ENCODE results near the gene CACNB1. TPM values are rescaled to one million over a fixed set of nuclear protein-coding genes. Genes with fewer than 3 reads are reported as not detected.

Gene CACNB1
- total and polyA plus RNA-seq, 2 of the 13 experiments (the other 11 are each of a cell fraction or from before 2014, with no cell fraction given): 0.75 to 1.5 TPM

DNA sequence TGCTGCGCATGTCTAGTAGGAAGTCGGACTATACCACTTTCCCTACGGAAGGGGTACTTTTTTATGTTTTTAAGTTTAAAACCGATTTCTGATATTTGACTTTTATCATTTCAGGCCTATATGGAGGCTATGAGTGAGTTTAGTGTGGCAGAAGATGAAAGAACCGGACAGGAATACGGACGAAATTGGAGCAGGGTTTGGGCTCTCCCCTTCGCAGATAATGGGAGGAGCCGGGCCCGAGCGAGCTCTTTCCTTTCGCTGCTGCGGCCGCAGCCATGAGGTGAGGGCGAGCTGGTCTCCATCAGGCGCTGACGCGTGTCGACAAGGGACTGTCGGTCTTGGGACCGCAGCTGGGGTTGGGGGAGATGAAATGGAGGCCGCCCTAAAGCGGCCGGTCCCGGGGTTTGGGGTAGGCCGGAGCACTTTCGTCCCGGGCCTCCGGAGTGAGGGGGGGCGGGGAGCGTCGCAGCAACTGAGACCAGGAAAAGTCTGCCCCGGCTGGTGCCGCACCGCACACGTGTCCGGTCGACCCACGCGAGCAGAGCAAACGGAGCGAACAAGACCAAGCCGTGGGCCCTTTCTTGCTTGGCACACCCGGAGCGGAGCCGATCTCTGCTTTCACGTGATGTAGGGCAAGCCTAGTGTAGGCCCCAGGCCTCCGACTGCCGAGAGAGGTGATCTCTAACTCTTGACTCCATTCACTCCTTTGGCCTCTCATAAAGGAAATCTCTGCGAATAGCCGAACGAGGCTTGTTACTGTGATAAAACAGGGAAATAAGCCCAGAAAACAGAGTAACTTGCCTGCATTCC is 2.8 kb upstream of the CACNB1 start, which contains the start of gene RPL19 (continued):
- TF ChIP-seq ZBTB1 (CRISPR knock-in tag; IDR thresholded peaks at IDR 0.05; ENCODE audit: borderline replicate concordance) (peak; percentile 87; the same call in 1 of the 2 replicates), ZNF709 (CRISPR knock-in tag; IDR thresholded peaks at IDR 0.05) (peak; percentile 93), ERF (CRISPR knock-in tag; IDR thresholded peaks at IDR 0.05) (peak; percentile 52), ZNF124 (CRISPR knock-in tag; IDR thresholded peaks at IDR 0.05) (no peak), FOSL2 (CRISPR knock-in tag; IDR thresholded peaks at IDR 0.05) (peak; percentile 39; the same call in 1 of the 2 replicates), ZKSCAN5 (CRISPR knock-in tag; IDR thresholded peaks at IDR 0.05) (no peak), NR2F2 (IDR thresholded peaks at IDR 0.05; ENCODE audit: borderline replicate concordance, low read depth) (peak; percentile 72; the same call in 1 of the 2 replicates), ZIK1 (CRISPR knock-in tag; IDR thresholded peaks at IDR 0.05; ENCODE audit: borderline replicate concordance, low read depth) (peak; percentile 91; the same call in 1 of the 2 replicates), ZKSCAN1 (IDR thresholded peaks at IDR 0.05; ENCODE audit: low read length) (0 out of 2 replicates have a peak, but pooled peaks have one; percentile 46), TARDBP (CRISPR knock-in tag; IDR thresholded peaks at IDR 0.05) (peak; percentile 34; the same call in 1 of the 2 replicates)
- TF ChIP-seq, protein P1, sequence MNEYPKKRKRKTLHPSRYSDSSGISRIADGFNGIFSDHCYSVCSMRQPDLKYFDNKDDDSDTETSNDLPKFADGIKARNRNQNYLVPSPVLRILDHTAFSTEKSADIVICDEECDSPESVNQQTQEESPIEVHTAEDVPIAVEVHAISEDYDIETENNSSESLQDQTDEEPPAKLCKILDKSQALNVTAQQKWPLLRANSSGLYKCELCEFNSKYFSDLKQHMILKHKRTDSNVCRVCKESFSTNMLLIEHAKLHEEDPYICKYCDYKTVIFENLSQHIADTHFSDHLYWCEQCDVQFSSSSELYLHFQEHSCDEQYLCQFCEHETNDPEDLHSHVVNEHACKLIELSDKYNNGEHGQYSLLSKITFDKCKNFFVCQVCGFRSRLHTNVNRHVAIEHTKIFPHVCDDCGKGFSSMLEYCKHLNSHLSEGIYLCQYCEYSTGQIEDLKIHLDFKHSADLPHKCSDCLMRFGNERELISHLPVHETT (CRISPR knock-in tag; conservative IDR thresholded peaks at IDR 0.05): no peak; the same call in 1 of the 2 replicates
- TF ChIP-seq, protein P2, sequence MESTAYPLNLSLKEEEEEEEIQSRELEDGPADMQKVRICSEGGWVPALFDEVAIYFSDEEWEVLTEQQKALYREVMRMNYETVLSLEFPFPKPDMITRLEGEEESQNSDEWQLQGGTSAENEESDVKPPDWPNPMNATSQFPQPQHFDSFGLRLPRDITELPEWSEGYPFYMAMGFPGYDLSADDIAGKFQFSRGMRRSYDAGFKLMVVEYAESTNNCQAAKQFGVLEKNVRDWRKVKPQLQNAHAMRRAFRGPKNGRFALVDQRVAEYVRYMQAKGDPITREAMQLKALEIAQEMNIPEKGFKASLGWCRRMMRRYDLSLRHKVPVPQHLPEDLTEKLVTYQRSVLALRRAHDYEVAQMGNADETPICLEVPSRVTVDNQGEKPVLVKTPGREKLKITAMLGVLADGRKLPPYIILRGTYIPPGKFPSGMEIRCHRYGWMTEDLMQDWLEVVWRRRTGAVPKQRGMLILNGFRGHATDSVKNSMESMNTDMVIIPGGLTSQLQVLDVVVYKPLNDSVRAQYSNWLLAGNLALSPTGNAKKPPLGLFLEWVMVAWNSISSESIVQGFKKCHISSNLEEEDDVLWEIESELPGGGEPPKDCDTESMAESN (CRISPR knock-in tag; conservative IDR thresholded peaks at IDR 0.05): peak; percentile 93
- TF ChIP-seq, protein P3, sequence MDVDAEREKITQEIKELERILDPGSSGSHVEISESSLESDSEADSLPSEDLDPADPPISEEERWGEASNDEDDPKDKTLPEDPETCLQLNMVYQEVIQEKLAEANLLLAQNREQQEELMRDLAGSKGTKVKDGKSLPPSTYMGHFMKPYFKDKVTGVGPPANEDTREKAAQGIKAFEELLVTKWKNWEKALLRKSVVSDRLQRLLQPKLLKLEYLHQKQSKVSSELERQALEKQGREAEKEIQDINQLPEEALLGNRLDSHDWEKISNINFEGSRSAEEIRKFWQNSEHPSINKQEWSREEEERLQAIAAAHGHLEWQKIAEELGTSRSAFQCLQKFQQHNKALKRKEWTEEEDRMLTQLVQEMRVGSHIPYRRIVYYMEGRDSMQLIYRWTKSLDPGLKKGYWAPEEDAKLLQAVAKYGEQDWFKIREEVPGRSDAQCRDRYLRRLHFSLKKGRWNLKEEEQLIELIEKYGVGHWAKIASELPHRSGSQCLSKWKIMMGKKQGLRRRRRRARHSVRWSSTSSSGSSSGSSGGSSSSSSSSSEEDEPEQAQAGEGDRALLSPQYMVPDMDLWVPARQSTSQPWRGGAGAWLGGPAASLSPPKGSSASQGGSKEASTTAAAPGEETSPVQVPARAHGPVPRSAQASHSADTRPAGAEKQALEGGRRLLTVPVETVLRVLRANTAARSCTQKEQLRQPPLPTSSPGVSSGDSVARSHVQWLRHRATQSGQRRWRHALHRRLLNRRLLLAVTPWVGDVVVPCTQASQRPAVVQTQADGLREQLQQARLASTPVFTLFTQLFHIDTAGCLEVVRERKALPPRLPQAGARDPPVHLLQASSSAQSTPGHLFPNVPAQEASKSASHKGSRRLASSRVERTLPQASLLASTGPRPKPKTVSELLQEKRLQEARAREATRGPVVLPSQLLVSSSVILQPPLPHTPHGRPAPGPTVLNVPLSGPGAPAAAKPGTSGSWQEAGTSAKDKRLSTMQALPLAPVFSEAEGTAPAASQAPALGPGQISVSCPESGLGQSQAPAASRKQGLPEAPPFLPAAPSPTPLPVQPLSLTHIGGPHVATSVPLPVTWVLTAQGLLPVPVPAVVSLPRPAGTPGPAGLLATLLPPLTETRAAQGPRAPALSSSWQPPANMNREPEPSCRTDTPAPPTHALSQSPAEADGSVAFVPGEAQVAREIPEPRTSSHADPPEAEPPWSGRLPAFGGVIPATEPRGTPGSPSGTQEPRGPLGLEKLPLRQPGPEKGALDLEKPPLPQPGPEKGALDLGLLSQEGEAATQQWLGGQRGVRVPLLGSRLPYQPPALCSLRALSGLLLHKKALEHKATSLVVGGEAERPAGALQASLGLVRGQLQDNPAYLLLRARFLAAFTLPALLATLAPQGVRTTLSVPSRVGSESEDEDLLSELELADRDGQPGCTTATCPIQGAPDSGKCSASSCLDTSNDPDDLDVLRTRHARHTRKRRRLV (CRISPR knock-in tag; IDR thresholded peaks at IDR 0.05): peak; percentile 78
- TF ChIP-seq, protein P4, sequence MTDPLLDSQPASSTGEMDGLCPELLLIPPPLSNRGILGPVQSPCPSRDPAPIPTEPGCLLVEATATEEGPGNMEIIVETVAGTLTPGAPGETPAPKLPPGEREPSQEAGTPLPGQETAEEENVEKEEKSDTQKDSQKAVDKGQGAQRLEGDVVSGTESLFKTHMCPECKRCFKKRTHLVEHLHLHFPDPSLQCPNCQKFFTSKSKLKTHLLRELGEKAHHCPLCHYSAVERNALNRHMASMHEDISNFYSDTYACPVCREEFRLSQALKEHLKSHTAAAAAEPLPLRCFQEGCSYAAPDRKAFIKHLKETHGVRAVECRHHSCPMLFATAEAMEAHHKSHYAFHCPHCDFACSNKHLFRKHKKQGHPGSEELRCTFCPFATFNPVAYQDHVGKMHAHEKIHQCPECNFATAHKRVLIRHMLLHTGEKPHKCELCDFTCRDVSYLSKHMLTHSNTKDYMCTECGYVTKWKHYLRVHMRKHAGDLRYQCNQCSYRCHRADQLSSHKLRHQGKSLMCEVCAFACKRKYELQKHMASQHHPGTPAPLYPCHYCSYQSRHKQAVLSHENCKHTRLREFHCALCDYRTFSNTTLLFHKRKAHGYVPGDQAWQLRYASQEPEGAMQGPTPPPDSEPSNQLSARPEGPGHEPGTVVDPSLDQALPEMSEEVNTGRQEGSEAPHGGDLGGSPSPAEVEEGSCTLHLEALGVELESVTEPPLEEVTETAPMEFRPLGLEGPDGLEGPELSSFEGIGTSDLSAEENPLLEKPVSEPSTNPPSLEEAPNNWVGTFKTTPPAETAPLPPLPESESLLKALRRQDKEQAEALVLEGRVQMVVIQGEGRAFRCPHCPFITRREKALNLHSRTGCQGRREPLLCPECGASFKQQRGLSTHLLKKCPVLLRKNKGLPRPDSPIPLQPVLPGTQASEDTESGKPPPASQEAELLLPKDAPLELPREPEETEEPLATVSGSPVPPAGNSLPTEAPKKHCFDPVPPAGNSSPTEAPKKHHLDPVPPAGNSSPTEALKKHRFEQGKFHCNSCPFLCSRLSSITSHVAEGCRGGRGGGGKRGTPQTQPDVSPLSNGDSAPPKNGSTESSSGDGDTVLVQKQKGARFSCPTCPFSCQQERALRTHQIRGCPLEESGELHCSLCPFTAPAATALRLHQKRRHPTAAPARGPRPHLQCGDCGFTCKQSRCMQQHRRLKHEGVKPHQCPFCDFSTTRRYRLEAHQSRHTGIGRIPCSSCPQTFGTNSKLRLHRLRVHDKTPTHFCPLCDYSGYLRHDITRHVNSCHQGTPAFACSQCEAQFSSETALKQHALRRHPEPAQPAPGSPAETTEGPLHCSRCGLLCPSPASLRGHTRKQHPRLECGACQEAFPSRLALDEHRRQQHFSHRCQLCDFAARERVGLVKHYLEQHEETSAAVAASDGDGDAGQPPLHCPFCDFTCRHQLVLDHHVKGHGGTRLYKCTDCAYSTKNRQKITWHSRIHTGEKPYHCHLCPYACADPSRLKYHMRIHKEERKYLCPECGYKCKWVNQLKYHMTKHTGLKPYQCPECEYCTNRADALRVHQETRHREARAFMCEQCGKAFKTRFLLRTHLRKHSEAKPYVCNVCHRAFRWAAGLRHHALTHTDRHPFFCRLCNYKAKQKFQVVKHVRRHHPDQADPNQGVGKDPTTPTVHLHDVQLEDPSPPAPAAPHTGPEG (CRISPR knock-in tag; IDR thresholded peaks at IDR 0.05): peak; percentile 39; the same call in 1 of the 2 replicates
